Vagina (tissue), 2 donors: ENCODE measurements around the gene CYP1A1.

Experiments
- POLR2A ChIP-seq, 2 donors: fragments of 450-650 bp; IDR thresholded peaks; one replicate each; pipeline ENCODE4 v1.6.1; 2017; ENCODE audit warnings: antibody characterized with exemption in 2 of 2, mild to moderate bottlenecking in 2 of 2, moderate library complexity in 2 of 2
- POLR2AphosphoS5 ChIP-seq, 2 donors: sonication (generic); formaldehyde crosslinking; IDR thresholded peaks; one replicate each; pipeline ENCODE4 v1.9.0; 2017; ENCODE audit warnings: antibody characterized with exemption in 2 of 2, mild to moderate bottlenecking in 2 of 2, low read depth in 1 of 2; ENCODE audit not compliant: insufficient read depth in 1 of 2
- TF ChIP-seq, protein P1 (sequence below), 3 experiments: fragments of 450-650 bp in 2 of 3; fragments of 200-600 bp in 1 of 3; sonication (generic) in 1 of 3; IDR thresholded peaks; one replicate each; pipeline ENCODE4 v1.5.1; 2017 to 2019; ENCODE audit warnings: antibody characterized with exemption in 3 of 3, mild to moderate bottlenecking in 2 of 3, moderate library complexity in 2 of 3

GRCh38 chr15:74773329-74773728 lies 48.0 kb upstream of the CYP1A1 start:
- TF ChIP-seq POLR2A (IDR thresholded peaks at IDR 0.05), result no peak
- no peak for TF ChIP-seq POLR2AphosphoS5 (IDR thresholded peaks at IDR 0.05; ENCODE audit: insufficient read depth in 1 of 2, low read depth in 1 of 2)
- TF ChIP-seq, protein P1, sequence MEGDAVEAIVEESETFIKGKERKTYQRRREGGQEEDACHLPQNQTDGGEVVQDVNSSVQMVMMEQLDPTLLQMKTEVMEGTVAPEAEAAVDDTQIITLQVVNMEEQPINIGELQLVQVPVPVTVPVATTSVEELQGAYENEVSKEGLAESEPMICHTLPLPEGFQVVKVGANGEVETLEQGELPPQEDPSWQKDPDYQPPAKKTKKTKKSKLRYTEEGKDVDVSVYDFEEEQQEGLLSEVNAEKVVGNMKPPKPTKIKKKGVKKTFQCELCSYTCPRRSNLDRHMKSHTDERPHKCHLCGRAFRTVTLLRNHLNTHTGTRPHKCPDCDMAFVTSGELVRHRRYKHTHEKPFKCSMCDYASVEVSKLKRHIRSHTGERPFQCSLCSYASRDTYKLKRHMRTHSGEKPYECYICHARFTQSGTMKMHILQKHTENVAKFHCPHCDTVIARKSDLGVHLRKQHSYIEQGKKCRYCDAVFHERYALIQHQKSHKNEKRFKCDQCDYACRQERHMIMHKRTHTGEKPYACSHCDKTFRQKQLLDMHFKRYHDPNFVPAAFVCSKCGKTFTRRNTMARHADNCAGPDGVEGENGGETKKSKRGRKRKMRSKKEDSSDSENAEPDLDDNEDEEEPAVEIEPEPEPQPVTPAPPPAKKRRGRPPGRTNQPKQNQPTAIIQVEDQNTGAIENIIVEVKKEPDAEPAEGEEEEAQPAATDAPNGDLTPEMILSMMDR (IDR thresholded peaks at IDR 0.05), result no peak
